Gastroesophageal sphincter (tissue), 3 donors: ENCODE data around the gene GLRX2.

Experiments used
- CTCF ChIP-seq, 4 experiments: fragments of 200-600 bp in 2 of 4; fragments of 450-650 bp in 2 of 4; sonication (generic) in 1 of 4; IDR thresholded peaks; one replicate each; pipeline ENCODE4 v1.5.1; 2017 to 2019; ENCODE audit warnings: antibody characterized with exemption in 4 of 4, mild to moderate bottlenecking in 2 of 4, moderate library complexity in 2 of 4
- POLR2A ChIP-seq, 2 donors: fragments of 450-650 bp; IDR thresholded peaks; one replicate each; pipeline ENCODE4 v1.6.1; 2017; ENCODE audit warnings: antibody characterized with exemption in 2 of 2, mild to moderate bottlenecking in 2 of 2, moderate library complexity in 1 of 2

DNA sequence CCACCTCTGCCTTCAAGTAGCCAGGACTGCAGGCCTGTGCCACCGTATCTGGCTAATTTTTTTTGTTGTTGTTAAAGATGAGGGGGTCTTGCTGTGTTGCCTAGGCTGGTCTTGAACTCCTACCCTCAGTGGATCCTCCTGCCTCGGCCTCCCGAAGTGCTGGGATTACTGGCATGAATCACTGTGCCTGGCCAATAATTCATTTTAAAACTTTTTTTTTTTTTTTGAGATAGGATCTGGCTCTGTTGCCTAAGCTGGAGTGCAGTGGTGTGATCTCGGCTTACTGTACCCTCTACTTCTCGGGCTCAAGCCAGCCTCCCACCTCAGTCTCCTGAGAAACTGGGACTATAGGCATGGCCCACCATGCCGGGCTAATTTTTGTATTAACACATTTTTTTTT lies 20.2 kb upstream of the GLRX2 start:
- TF ChIP-seq CTCF (IDR thresholded peaks at IDR 0.05) (no peak), POLR2A (IDR thresholded peaks at IDR 0.05) (no peak)
